Coronary artery (tissue), 2 donors: ENCODE data around the gene MARCHF3.

Source experiments
- DNase-seq: peaks from one replicate; pipeline ENCODE4 v3.0.0-alpha.2; 2017; ENCODE audit warnings: low spot score
- H3K27ac ChIP-seq, 2 donors: fragments of 200-600 bp; sonication (generic); one replicate each; pipeline ENCODE4 v1.5.1; 2016 to 2019
- H3K4me3 ChIP-seq: fragments of 200-600 bp; sonication (generic); 2 replicates; pipeline ENCODE4 v1.5.1; 2016; ENCODE audit warnings: mild to moderate bottlenecking, moderate library complexity
- CTCF ChIP-seq: fragments of 200-600 bp; sonication (generic); IDR thresholded peaks from one replicate; pipeline ENCODE4 v1.5.1; 2019; ENCODE audit warnings: antibody characterized with exemption

Gene MARCHF3

GRCh38 chr5:126831156-126831555, 199.2 kb downstream of the MARCHF3 start:
- H3K4me3 ChIP-seq, result no peak overlapping the region
- no peak overlapping the region for H3K27ac ChIP-seq
- no peak for DNase-seq
- no peak for TF ChIP-seq CTCF

GRCh38 chr5:126830061-126830460, 200.3 kb downstream of the MARCHF3 start:
- TF ChIP-seq CTCF, result no peak
- Histone ChIP-seq H3K27ac (no peak overlapping the region), H3K4me3 (no peak overlapping the region)
- no peak for DNase-seq

GRCh38 chr5:126829098-126829497, 201.3 kb downstream of the MARCHF3 start:
- DNase-seq, result no peak
- Histone ChIP-seq H3K4me3 (no peak overlapping the region), H3K27ac (no peak overlapping the region)
- no peak for TF ChIP-seq CTCF

GRCh38 chr5:126826619-126827215, 203.6 kb downstream of the MARCHF3 start:
- Histone ChIP-seq H3K4me3 (no peak overlapping the region), H3K27ac (no peak overlapping the region)
- TF ChIP-seq CTCF, result no peak
- no peak for DNase-seq

GRCh38 chr5:126819253-126819652, 211.1 kb downstream of the MARCHF3 start:
- no peak overlapping the region for H3K27ac ChIP-seq
- DNase-seq, result no peak
- TF ChIP-seq CTCF, result no peak
- H3K4me3 ChIP-seq, result no peak overlapping the region

GRCh38 chr5:126818736-126819135, 211.6 kb downstream of the MARCHF3 start:
- no peak for TF ChIP-seq CTCF

More at GRCh38 chr5:126818736-126819135, 211.6 kb downstream of the MARCHF3 start:
- no peak overlapping the region for H3K27ac ChIP-seq
- no peak for DNase-seq
- no peak overlapping the region for H3K4me3 ChIP-seq
